GM12874 (cell line): ENCODE results near the gene TBC1D2B.

Experiments used
- CTCF ChIP-seq: IDR thresholded peaks from 2 replicates; pipeline ENCODE4 v1.5.1; 2011; ENCODE audit warnings: low read depth, mild to moderate bottlenecking, control low read depth, low read length, moderate library complexity; ENCODE audit not compliant: insufficient read depth

The TBC1D2B gene

GRCh38 chr15:78076231-78077052 is 1.1 kb downstream of the TBC1D2B start:
- TF ChIP-seq CTCF = 0 out of 2 replicates have a peak, but pooled peaks have one; percentile 14

GRCh38 chr15:78075490-78076230 is 1.9 kb downstream of the TBC1D2B start:
- no peak for TF ChIP-seq CTCF

GRCh38 chr15:78073046-78073787 is 4.3 kb downstream of the TBC1D2B start:
- no peak for TF ChIP-seq CTCF

GRCh38 chr15:78072080-78072892 is 5.2 kb downstream of the TBC1D2B start:
- no peak for TF ChIP-seq CTCF

- no peak for TF ChIP-seq CTCF
Observed at GRCh38 chr15:78071383-78071782, 6.1 kb downstream of the TBC1D2B start.

GRCh38 chr15:78070049-78070700 is 7.3 kb downstream of the TBC1D2B start:
- TF ChIP-seq CTCF = no peak
